ENCODE measurements around the gene SYNDIG1.
"Not testable (repeated sequence)": the region's sequence is repeated elsewhere in the genome, so short reads cannot be mapped to it uniquely, and the experiment has no call there.

The SYNDIG1 gene

GRCh38 chr20:24611360-24612140 lies 142.1 kb downstream of the SYNDIG1 start:
- no peak for DNase-seq (ENCODE audit: low read depth in 2 of 2)

GRCh38 chr20:24612799-24613775 lies 143.7 kb downstream of the SYNDIG1 start:
- no peak for DNase-seq (ENCODE audit: low read depth in 2 of 2)

GRCh38 chr20:24614341-24614740 lies 144.9 kb downstream of the SYNDIG1 start:
- no peak for DNase-seq (ENCODE audit: low read depth in 2 of 2)

- DNase-seq (ENCODE audit: low read depth in 2 of 2) = no peak
These were observed 145.9 kb downstream of the SYNDIG1 start for GRCh38 chr20:24615353-24615752.

GRCh38 chr20:24616258-24617079 lies 147.0 kb downstream of the SYNDIG1 start:
- no peak for DNase-seq (ENCODE audit: low read depth in 2 of 2)

- DNase-seq (ENCODE audit: low read depth in 2 of 2) = no peak
These were observed 147.6 kb downstream of the SYNDIG1 start for GRCh38 chr20:24617080-24617432.

- no peak for DNase-seq (ENCODE audit: low read depth in 2 of 2)
These were observed 148.5 kb downstream of the SYNDIG1 start for GRCh38 chr20:24617757-24618450.

GRCh38 chr20:24618739-24619138 lies 149.3 kb downstream of the SYNDIG1 start:
- DNase-seq (ENCODE audit: low read depth in 2 of 2) = no peak

GRCh38 chr20:24619212-24619611 lies 149.8 kb downstream of the SYNDIG1 start:
- DNase-seq (ENCODE audit: low read depth in 2 of 2) = no peak

GRCh38 chr20:24620937-24621519 lies 151.6 kb downstream of the SYNDIG1 start:
- no peak for DNase-seq (ENCODE audit: low read depth in 2 of 2)

- DNase-seq (ENCODE audit: low read depth in 2 of 2) = no peak
These were observed 153.4 kb downstream of the SYNDIG1 start for GRCh38 chr20:24622856-24623255.

- not testable (repeated sequence) for DNase-seq (ENCODE audit: low read depth in 2 of 2)
These were observed 156.7 kb downstream of the SYNDIG1 start for GRCh38 chr20:24626141-24626540.

GRCh38 chr20:24627291-24627690 lies 157.9 kb downstream of the SYNDIG1 start:
- no peak for DNase-seq (ENCODE audit: low read depth in 2 of 2)

- DNase-seq (ENCODE audit: low read depth in 2 of 2) = no peak
These were observed 158.5 kb downstream of the SYNDIG1 start for GRCh38 chr20:24627926-24628325.

GRCh38 chr20:24628985-24629384 lies 159.6 kb downstream of the SYNDIG1 start:
- DNase-seq (ENCODE audit: low read depth in 2 of 2) = no peak

- DNase-seq (ENCODE audit: low read depth in 2 of 2) = no peak
These were observed 160.2 kb downstream of the SYNDIG1 start for GRCh38 chr20:24629668-24630067.

GRCh38 chr20:24630486-24631172 lies 161.2 kb downstream of the SYNDIG1 start:
- DNase-seq (ENCODE audit: low read depth in 2 of 2) = no peak

GRCh38 chr20:24631173-24631505 lies 161.7 kb downstream of the SYNDIG1 start:
- no peak for DNase-seq (ENCODE audit: low read depth in 2 of 2)

GRCh38 chr20:24632581-24632980 lies 163.2 kb downstream of the SYNDIG1 start:
- DNase-seq (ENCODE audit: low read depth in 2 of 2) = no peak

- no peak for DNase-seq (ENCODE audit: low read depth in 2 of 2)
These were observed 163.6 kb downstream of the SYNDIG1 start for GRCh38 chr20:24633026-24633425.

All from stimulated activated CD4-positive, alpha-beta T cell treated with anti-CD3 and anti-CD28 coated beads, Interleukin-15, amount 100 ng/mL, for 48 hours (primary cell).